Esophagus squamous epithelium (tissue), 4 donors: ENCODE data around the gene RCAN3.

Source experiments
- CTCF ChIP-seq, 6 experiments: fragments of 450-650 bp in 4 of 6; fragments of 200-600 bp in 2 of 6; sonication (generic) in 2 of 6; IDR thresholded peaks; one replicate each; pipeline ENCODE4 v1.5.1; 2016 to 2019; ENCODE audit warnings: antibody characterized with exemption in 6 of 6, mild to moderate bottlenecking in 4 of 6, moderate library complexity in 4 of 6
- POLR2A ChIP-seq, 4 donors: fragments of 450-650 bp; IDR thresholded peaks; one replicate each; pipeline ENCODE4 v1.6.1; 2017; ENCODE audit warnings: antibody characterized with exemption in 4 of 4, mild to moderate bottlenecking in 4 of 4, moderate library complexity in 3 of 4

- no peak for TF ChIP-seq CTCF (IDR thresholded peaks at IDR 0.05)
- no peak for TF ChIP-seq POLR2A (IDR thresholded peaks at IDR 0.05)
These were observed 8.9 kb upstream of the RCAN3 start for GRCh38 chr1:24493785-24494184.
